H9 (cell line): ENCODE results near the gene NSUN2. TPM values are rescaled to one million over a fixed set of nuclear protein-coding genes. Genes with fewer than 3 reads are reported as not detected.

Source experiments
- DNase-seq: peaks from one replicate; pipeline ENCODE4 v3.0.0-alpha.2; 2017
- H2AFZ ChIP-seq: one replicate; pipeline ENCODE4 v1.6.1; 2013; ENCODE audit warnings: mild to moderate bottlenecking, low read length, control low read depth, moderate library complexity
- H2AK5ac ChIP-seq: 2 replicates; pipeline ENCODE4 v1.6.1; 2013; ENCODE audit warnings: low read length, control low read depth, mixed read lengths; ENCODE audit not compliant: insufficient read length
- H2BK120ac ChIP-seq: one replicate; pipeline ENCODE4 v1.6.1; 2013; ENCODE audit warnings: low read depth, mild to moderate bottlenecking, low read length, control low read depth, inconsistent platforms; ENCODE audit not compliant: poor library complexity, severe bottlenecking
- H2BK12ac ChIP-seq: 2 replicates; pipeline ENCODE4 v1.6.1; 2013; ENCODE audit warnings: low read length, control low read depth, mixed read lengths, low read depth; ENCODE audit not compliant: insufficient read length
- H2BK15ac ChIP-seq: 2 replicates; pipeline ENCODE4 v1.6.1; 2013; ENCODE audit warnings: low read depth, low read length, control low read depth
- H2BK20ac ChIP-seq: one replicate; pipeline ENCODE4 v1.6.1; 2013; ENCODE audit warnings: low read depth, mild to moderate bottlenecking, low read length, control low read depth, inconsistent platforms; ENCODE audit not compliant: poor library complexity, severe bottlenecking
- H2BK5ac ChIP-seq: 2 replicates; pipeline ENCODE4 v1.6.1; 2013; ENCODE audit warnings: low read length, control low read depth, mixed read lengths; ENCODE audit not compliant: insufficient read length
- H3K14ac ChIP-seq: 2 replicates; pipeline ENCODE4 v1.6.1; 2013; ENCODE audit warnings: low read length, control low read depth; ENCODE audit not compliant: insufficient read depth
- H3K18ac ChIP-seq: 2 replicates; pipeline ENCODE4 v1.6.1; 2013; ENCODE audit warnings: low read depth, mild to moderate bottlenecking, mixed read lengths, low read length, control low read depth; ENCODE audit not compliant: insufficient read length
- H3K23ac ChIP-seq: 2 replicates; pipeline ENCODE4 v1.6.1; 2013; ENCODE audit warnings: low read length, control low read depth, mixed read lengths, low read depth; ENCODE audit not compliant: insufficient read length
- H3K23me2 ChIP-seq: 2 replicates; pipeline ENCODE4 v1.6.1; 2013; ENCODE audit warnings: low read depth, mild to moderate bottlenecking, mixed read lengths, low read length, control low read depth; ENCODE audit not compliant: insufficient read length, poor library complexity, severe bottlenecking
- H3K27ac ChIP-seq: 2 replicates; pipeline ENCODE4 v1.5.1; 2013; ENCODE audit warnings: low read length, control low read depth, mixed read lengths, low read depth; ENCODE audit not compliant: insufficient read length
- H3K27me3 ChIP-seq: 2 replicates; pipeline ENCODE4 v1.6.1; 2013; ENCODE audit warnings: low read length, control low read depth, inconsistent platforms; ENCODE audit not compliant: insufficient read depth
- H3K4ac ChIP-seq: 2 replicates; pipeline ENCODE4 v1.6.1; 2013; ENCODE audit warnings: low read depth, mild to moderate bottlenecking, control low read depth, inconsistent platforms, low read length, moderate library complexity
- H3K4me1 ChIP-seq: 2 replicates; pipeline ENCODE4 v1.6.1; 2013; ENCODE audit warnings: low read length, control low read depth, inconsistent platforms; ENCODE audit not compliant: insufficient read depth
- H3K4me2 ChIP-seq: 2 replicates; pipeline ENCODE4 v1.6.1; 2013; ENCODE audit warnings: low read length, control low read depth, mixed read lengths; ENCODE audit not compliant: insufficient read length, insufficient read depth
- H3K56ac ChIP-seq: 2 replicates; pipeline ENCODE4 v1.6.1; 2013; ENCODE audit warnings: low read depth, mild to moderate bottlenecking, mixed read lengths, low read length, control low read depth; ENCODE audit not compliant: insufficient read length
- H3K79me1 ChIP-seq: 2 replicates; pipeline ENCODE4 v1.6.1; 2013; ENCODE audit warnings: low read depth, mild to moderate bottlenecking, moderate library complexity, low read length, control low read depth, inconsistent platforms; ENCODE audit not compliant: insufficient read depth, poor library complexity, severe bottlenecking
- H3K79me2 ChIP-seq: 2 replicates; pipeline ENCODE4 v1.6.1; 2013; ENCODE audit warnings: low read length, control low read depth, inconsistent platforms; ENCODE audit not compliant: insufficient read depth
- H3K9ac ChIP-seq: 2 replicates; pipeline ENCODE4 v1.6.1; 2013; ENCODE audit warnings: low read length, control low read depth, mixed read lengths; ENCODE audit not compliant: insufficient read length; ENCODE audit errors: extremely low read depth
- H3K9me3 ChIP-seq: one replicate; pipeline ENCODE4 v1.6.1; 2013; ENCODE audit warnings: low read depth, low read length, inconsistent platforms; ENCODE audit not compliant: control insufficient read depth
- H3T11ph ChIP-seq: one replicate; pipeline ENCODE4 v1.6.1; 2013; ENCODE audit warnings: mild to moderate bottlenecking, low read length, control low read depth, inconsistent platforms
- H4K20me1 ChIP-seq: one replicate; pipeline ENCODE4 v1.6.1; 2013; ENCODE audit not compliant: control insufficient read depth, insufficient read length, insufficient read depth
- H4K5ac ChIP-seq: 2 replicates; pipeline ENCODE4 v1.6.1; 2013; ENCODE audit warnings: low read depth, mild to moderate bottlenecking, mixed read lengths, low read length, control low read depth; ENCODE audit not compliant: insufficient read length
- H4K8ac ChIP-seq: replicated peaks from 2 replicates; pipeline ENCODE4 v1.6.1; 2013; ENCODE audit warnings: low read length, control low read depth, mixed read lengths, low read depth; ENCODE audit not compliant: insufficient read length
- H4K91ac ChIP-seq: 2 replicates; pipeline ENCODE4 v1.6.1; 2013; ENCODE audit warnings: low read depth, mild to moderate bottlenecking, moderate library complexity, mixed read lengths, low read length, control low read depth; ENCODE audit not compliant: insufficient read length
- H3K27ac Mint-ChIP-seq, 3 experiments: 2 replicates in 2 of 3; 3 replicates in 1 of 3; pipeline ENCODE4 v1.8.0; 2020 to 2021; ENCODE audit warnings: mixed read lengths in 3 of 3, mild to moderate bottlenecking in 1 of 3, moderate library complexity in 1 of 3
- H3K27me3 Mint-ChIP-seq: 2 replicates; pipeline ENCODE4 v1.8.0; 2021; ENCODE audit warnings: low read depth, mild to moderate bottlenecking, moderate library complexity, mixed read lengths
- H3K36me3 Mint-ChIP-seq, 3 experiments: 2 replicates in 2 of 3; 3 replicates in 1 of 3; pipeline ENCODE4 v1.8.0; 2020 to 2021; ENCODE audit warnings: low read depth in 3 of 3, mixed read lengths in 3 of 3; ENCODE audit not compliant: insufficient read depth in 1 of 3
- H3K4me1 Mint-ChIP-seq, 2 experiments: 2 replicates each; pipeline ENCODE4 v1.8.0; 2020; ENCODE audit warnings: mixed read lengths in 2 of 2
- H3K4me3 Mint-ChIP-seq, 2 experiments: 2 replicates in 1 of 2; 3 replicates in 1 of 2; pipeline ENCODE4 v1.8.0; 2020 to 2021; ENCODE audit warnings: mild to moderate bottlenecking in 2 of 2, mixed read lengths in 2 of 2, moderate library complexity in 1 of 2
- H3K9me3 Mint-ChIP-seq, 2 experiments: 2 replicates in 1 of 2; 3 replicates in 1 of 2; pipeline ENCODE4 v1.8.0; 2020; ENCODE audit warnings: mild to moderate bottlenecking in 2 of 2, mixed read lengths in 2 of 2, moderate library complexity in 1 of 2
- CTCF ChIP-seq: fragments of 200-600 bp; sonication (generic); conservative IDR thresholded peaks from 3 replicates; pipeline ENCODE4 v1.8.0; 2021; ENCODE audit warnings: antibody characterized with exemption, mild to moderate bottlenecking
- WGBS: extraction: QIAGEN DNeasy Blood & Tissue Kit; methylation state at CpG from one replicate; pipeline ENCODE4 v1.1.7; 2013; ENCODE audit warnings: missing lambda C conversion rate, low lambda C conversion rate, mixed read lengths; ENCODE audit not compliant: insufficient read length; ENCODE audit errors: extremely low coverage; 5-methylcytosine and 5-hydroxymethylcytosine counted together
- total RNA-seq: library from RNA; stranded (reverse); gene quantifications from 2 replicates; pipeline ENCODE4 v1.2.1, GENCODE V29; 2021

NSUN2 gene
- total RNA-seq, 1 experiment from 2014 or later, result 115 TPM

- Histone ChIP-seq H4K5ac (no peak overlapping the region), H3K4me2 (no peak overlapping the region), H3K9ac (no peak overlapping the region), H2BK5ac (no peak overlapping the region), H3K27me3 (no peaks in the 10 kb centered on the region), H3K9me3 (no peaks in the 10 kb centered on the region), H3K14ac (no peak overlapping the region), H3K4me1 (no peaks in the 10 kb centered on the region), H3K4ac (no peak overlapping the region), H3K79me2 (peaks cover 1% of the 10 kb centered on the region; the same call in 1 of the 2 replicates), H3K23ac (no peak overlapping the region), H2BK120ac (no peak overlapping the region), H4K8ac (no peak overlapping the region), H4K20me1 (no peaks in the 10 kb centered on the region), H2BK20ac (no peak overlapping the region), H3T11ph (no peak overlapping the region), H2BK12ac (no peak overlapping the region), H3K79me1 (peaks cover 3% of the 10 kb centered on the region), H3K23me2 (no peaks in the 10 kb centered on the region), H3K18ac (no peak overlapping the region), H2AFZ (no peak overlapping the region), H4K91ac (no peak overlapping the region), H3K56ac (no peak overlapping the region), H2BK15ac (no peak overlapping the region), H3K27ac (no peak overlapping the region), H2AK5ac (no peak overlapping the region)
- no CpG with 5 or more reads among the region's 5 CpGs for WGBS
- Mint-ChIP-seq H3K4me3 (no peak overlapping the region), H3K27ac (no peak overlapping the region), H3K9me3 (no peaks in the 10 kb centered on the region), H3K27me3 (no peaks in the 10 kb centered on the region), H3K36me3 (peaks cover 56 to 97% (median 87%) of the 10 kb centered on the region in 3 experiments), H3K4me1 (no peaks in the 10 kb centered on the region)
- DNase-seq, result no peak
- no peak for TF ChIP-seq CTCF
Observed at GRCh38 chr5:6607559-6607936, 25.3 kb downstream of the NSUN2 start.
